GM19025 (cell line): Measurements from ENCODE around the gene SMPD4.
"Not testable (repeated sequence)": the region's sequence is repeated elsewhere in the genome, so short reads cannot be mapped to it uniquely, and the experiment has no call there.

Experiments
- ATAC-seq: cut with Tn5 transposase; IDR thresholded peaks from one replicate; pipeline ENCODE4 v1.9.1; 2021; ENCODE audit warnings: mild to moderate bottlenecking, low read depth, moderate library complexity; ENCODE audit not compliant: unreplicated experiment

Gene SMPD4

GRCh38 chr2:130141645-130142370 lies 39.6 kb downstream of the SMPD4 start:
- ATAC-seq = not testable (repeated sequence)

- ATAC-seq = not testable (repeated sequence)
Measured at GRCh38 chr2:130141002-130141401, 40.4 kb downstream of the SMPD4 start.

GRCh38 chr2:130140516-130140915 lies 40.9 kb downstream of the SMPD4 start:
- ATAC-seq = not testable (repeated sequence)

DNA sequence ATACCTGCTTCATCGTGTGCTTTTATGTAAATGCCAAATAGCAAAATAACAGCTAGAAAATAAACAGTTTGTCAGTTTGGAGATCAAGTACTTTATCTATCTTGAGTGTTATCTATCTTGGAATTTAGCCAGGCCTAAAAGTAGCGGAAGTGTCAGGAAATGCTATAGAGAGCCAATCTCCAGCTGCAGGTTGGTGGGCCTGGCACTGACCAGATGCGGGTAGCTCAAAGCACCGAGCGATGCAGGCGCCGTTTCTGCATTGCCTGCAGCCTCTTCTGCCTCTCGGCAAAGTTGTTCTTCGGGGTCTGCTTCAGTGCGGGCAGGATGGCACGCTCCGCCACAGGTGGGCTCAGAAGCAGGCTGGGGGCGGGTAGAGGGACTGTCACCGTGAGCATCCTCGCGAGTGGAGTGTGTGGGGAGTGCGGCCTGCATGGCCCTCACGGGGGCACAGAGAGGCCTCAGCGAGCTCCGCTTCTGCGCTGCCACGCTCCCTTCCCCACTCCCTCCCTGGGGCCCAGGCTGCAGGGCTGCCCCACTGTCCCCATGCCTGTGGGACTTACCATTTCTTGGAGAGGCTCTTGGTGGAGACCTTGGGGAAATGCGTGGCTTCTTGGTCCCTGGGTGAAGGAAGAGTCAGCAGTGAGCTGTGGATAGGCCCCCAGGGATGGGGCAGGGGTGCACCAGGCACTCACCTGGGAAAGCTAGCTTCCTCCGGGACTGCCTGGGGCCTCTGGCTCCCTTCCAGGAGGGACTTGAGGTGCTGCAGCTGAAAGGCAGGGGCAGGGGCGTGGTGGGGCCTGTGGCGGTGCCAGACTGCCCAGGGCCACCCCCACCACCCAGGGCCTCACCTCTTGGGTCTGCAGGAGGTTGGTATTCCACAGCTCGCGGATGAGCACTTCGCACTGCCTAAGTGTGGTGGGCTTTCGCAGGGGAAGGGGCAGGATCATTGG lies 41.8 kb downstream of the SMPD4 start:
- ATAC-seq = not testable (repeated sequence)

- ATAC-seq = not testable (repeated sequence)
Measured at GRCh38 chr2:130138841-130139251, 42.6 kb downstream of the SMPD4 start.

DNA sequence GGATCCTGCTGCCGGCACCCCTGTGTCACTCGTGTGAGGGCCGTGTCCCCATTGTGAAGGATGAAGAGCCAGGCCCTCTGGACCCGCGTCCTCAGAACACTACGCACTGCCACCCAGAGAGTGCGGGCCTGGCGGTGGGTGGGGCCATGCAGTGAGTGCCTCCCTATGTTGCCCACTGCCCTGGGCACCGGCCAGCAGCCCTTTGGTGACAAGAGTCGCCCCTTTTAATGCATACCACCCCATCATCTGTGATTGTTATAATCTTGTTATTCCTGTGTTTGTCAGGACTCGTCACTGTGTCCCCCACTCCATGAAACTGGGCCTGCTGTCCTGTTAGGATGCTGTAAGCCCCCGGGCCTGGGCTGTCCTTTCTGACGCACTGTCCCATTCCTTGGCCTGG lies 43.1 kb downstream of the SMPD4 start:
- ATAC-seq = not testable (repeated sequence)

- not testable (repeated sequence) for ATAC-seq
Measured at GRCh38 chr2:130137118-130137517, 44.3 kb downstream of the SMPD4 start.

DNA sequence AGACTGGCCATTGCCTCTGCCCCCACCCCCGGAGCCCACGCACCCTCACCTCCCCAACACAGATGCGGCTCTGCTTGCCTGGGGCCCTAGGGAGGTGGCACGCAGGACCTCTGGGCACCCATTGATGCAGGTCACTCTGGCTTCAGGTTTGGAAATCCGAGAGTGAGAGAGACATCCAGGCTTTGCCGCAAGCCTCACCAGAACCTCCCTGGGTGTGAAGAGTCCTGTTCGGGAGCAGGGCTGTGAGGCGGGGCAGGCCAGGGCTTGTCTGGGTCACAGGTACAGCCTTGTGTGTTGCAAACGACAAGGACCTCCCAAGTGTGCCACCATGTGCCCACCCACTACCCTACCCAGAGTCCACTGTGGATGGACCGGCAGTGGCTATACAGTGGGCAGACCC lies 44.9 kb downstream of the SMPD4 start:
- not testable (repeated sequence) for ATAC-seq

GRCh38 chr2:130135692-130136541 lies 45.5 kb downstream of the SMPD4 start:
- ATAC-seq = no peak

DNA sequence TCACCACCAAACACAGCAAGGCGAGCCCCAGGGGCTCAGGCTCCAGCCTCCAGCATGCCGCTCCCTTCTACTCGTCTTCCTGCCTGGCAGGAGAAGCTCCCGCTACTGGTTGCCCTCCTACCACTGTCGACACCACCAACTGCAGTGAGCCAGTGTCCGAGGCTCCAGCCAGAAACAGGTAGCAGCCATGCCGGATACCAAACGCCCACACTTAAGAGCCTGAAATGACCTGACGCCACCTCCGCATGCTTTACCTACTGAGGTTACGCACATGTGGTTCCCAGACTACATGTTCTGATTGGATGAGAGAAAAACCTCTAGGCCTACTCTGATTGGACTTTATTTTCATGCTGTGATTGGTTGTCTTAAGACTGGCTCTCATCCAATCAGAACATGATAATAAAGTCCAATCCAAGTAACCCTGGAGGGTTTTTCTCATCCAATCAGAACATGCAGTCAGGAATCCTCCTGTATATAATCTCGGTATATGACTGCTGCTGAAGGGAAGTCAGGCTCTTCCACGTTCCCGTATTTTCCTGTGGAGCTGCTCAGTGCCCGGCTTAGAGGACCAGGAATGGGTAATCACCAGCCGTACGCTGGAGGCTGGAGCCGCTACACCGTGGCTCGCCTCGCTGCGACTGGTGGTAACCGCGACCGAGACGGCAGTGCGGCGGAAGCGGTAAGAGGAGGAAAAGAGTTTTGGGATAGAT lies 52.1 kb downstream of the SMPD4 start, which contains the start of gene POTEF:
Gene POTEF, minus strand, starts transcription at position 103 of the 710 bp plus-strand sequence. CDS start 8,707 bp downstream, outside the sequence.
- ATAC-seq = not testable (repeated sequence)

- not testable (repeated sequence) for ATAC-seq
Measured at GRCh38 chr2:130128464-130128863, 52.9 kb downstream of the SMPD4 start.

- ATAC-seq = not testable (repeated sequence)
Measured at GRCh38 chr2:130127726-130128125, 53.7 kb downstream of the SMPD4 start.

GRCh38 chr2:130120924-130121323 lies 60.5 kb downstream of the SMPD4 start:
- not testable (repeated sequence) for ATAC-seq

- not testable (repeated sequence) for ATAC-seq
Measured at GRCh38 chr2:130102597-130103363, 78.6 kb downstream of the SMPD4 start.
